ENCODE data around the gene VGLL2.
"Not testable (repeated sequence)": the region's sequence is repeated elsewhere in the genome, so short reads cannot be mapped to it uniquely, and the experiment has no call there.

VGLL2 gene, protein sequence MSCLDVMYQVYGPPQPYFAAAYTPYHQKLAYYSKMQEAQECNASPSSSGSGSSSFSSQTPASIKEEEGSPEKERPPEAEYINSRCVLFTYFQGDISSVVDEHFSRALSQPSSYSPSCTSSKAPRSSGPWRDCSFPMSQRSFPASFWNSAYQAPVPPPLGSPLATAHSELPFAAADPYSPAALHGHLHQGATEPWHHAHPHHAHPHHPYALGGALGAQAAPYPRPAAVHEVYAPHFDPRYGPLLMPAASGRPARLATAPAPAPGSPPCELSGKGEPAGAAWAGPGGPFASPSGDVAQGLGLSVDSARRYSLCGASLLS

DNA sequence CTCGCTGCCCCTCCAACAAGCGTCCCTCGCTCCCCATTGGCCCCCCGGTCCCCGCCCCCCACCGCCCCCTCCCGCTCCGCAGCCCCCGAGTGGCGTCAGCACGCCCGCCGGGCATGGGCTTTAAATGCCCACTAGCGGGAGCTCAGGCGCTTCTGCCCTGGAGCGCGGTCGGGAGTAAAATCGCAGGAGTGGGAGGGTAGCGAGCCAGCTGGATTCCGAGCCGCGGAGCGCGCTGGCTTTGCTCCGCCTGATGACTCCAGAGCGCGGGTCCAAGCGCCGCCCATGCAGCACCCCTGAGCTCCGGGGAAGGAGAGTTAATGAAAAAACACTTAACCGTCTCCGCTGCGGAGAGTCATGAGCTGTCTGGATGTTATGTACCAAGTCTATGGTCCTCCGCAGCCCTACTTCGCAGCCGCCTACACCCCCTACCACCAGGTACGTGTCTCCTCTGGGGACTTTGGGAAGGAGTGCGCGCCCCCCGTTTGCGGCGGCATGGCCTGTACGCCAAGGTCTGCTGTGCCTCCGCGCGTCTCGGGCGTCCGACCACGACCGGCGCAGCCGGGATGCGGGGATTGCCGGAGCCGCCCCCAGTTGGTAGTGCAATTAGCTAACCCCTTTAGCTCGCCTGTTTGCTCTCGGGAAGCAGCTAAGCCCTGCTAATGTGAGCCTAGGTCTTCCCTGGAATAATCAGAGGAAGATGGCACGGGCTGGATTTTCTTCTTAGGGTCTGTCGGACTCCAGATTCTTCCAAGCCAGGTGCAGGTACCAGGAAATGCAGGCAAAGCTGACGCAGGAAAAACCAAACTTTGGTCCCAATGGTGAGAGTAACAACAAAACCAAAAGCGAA is at the start of gene VGLL2:
Gene VGLL2, plus strand, starts transcription at position 149 of the 847 bp plus-strand sequence. Its CDS starts 206 bp downstream, at position 355.
- no peak for DNase-seq

DNA sequence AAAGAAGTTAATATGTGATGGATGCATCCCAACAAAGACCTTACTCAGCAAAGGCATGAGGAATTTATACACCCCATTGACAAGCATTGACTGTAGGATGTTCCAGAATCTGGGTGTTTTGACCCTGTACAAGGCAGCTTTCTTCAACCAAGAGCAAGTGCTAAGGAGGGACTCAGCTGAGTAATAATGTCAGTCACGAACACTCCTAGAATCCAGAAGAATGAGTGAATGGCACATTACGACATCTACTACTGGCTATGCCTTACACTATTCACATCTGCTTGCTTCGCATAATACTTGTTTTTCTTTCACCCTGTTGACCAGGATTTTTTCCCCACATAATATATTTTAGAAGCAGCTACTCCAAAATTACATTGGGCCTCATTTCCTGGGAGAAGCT is 42.5 kb upstream of the VGLL2 start:
- no peak for DNase-seq

DNA sequence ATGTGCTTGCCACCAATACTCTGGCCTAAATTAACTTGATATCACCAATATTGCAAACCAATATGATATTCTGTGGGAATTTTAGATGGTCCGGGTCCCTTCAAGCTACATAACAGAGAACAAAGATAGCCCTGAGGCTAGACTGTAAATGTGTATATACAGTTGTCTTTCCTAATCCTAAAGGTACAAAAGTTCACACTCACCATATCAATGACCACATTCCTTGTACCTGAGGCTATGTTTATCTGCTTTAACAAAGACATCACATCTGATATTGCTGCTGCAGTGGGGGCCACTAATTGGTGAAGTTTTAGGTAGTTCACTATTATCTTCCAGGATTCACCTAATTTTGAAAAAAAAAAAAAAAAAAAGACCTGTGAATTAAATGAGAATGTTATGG is 38.6 kb upstream of the VGLL2 start:
- DNase-seq, result no peak

DNA sequence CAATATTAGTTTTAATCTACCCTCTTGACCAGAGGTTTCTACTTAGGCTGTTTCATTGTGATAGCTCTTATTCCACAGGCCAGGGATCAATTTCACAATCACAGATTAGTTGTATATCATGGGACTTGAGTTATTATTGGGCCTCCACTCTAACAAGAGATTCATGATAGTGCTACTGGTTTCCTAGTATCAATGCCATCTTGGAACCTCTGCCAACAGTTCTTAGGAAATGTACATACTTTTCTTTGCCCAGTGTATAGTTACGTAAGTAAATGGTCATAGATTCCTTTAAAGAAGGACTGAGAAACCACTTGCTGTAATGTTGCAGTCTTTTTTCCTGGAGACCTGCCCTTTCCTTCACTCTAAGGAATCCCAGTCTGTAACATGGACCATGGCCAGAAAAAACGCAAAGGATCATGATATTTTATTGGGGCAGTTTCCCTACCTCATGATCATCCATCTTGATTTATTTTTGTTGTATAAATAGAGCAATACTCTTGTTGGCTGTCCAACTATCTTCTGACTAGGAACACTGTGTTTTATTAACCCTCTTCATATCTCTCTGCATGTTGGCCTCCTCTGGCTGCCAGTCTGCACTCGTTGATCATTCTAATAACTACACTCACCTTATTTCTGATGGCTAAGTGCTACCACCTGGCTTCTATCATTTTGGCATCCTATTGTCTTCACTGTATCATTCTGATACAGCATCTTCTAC is 38.0 kb upstream of the VGLL2 start:
- DNase-seq, result no peak

- no peak for DNase-seq
These were observed 37.2 kb upstream of the VGLL2 start for GRCh38 chr6:117228202-117228601.

DNA sequence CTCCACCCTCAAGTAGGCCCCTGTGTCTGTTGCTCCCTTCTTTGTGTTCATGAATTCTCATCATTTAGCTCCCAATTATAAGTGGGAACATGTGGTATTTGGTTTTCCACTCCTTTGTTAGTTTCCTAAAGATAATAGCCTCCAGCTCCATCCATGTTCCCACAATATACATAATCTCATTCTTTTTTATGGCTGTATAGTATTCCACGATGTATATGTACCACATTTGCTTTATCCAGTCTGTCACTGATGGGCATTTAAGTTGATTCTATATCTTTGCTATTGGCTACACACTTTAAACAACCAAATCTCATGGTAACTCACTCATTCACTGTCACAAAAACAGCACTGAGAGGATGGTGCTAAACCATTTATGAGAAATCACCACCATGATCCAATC is 35.5 kb upstream of the VGLL2 start:
- no peak for DNase-seq

- no peak for DNase-seq
These were observed 33.9 kb upstream of the VGLL2 start for GRCh38 chr6:117231466-117231865.

DNA sequence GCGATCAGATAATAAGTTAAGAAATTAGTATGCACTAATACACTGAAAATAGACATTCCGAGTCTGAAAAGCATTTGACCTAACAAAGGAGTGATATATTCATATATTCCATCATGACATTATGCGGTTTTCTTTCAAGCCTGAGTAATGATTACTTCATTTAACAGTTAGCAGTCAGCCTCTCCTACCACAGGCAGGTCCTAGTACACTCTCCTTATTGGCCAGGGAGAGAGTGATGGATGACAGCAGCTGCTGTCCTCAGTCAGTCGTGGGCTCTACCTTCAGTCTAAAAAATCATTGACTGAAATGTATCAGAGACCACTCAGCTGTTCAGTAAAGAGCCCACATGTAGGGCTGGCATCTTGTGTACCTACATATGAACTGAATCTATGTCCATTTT is 33.2 kb upstream of the VGLL2 start:
- DNase-seq, result no peak

DNA sequence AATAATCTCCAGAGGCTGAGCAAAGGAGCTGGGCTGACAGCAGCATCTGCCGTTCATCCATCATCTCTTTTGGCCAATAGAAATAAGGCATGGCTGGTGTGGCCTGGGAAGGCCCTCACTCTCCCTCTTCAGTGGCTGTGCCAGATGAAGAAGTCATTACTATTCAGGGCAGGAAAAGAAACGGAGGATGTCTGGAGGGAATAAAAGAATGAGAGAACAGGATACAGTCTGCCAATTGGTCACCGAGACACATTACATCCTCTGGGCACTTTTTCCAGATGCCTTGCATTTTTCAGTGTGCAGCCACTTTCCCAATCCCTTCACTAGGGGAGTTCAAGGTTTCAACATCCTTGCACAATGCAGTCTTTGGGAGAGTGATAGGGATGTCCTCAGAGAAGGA is 32.2 kb upstream of the VGLL2 start:
- DNase-seq, result no peak

DNA sequence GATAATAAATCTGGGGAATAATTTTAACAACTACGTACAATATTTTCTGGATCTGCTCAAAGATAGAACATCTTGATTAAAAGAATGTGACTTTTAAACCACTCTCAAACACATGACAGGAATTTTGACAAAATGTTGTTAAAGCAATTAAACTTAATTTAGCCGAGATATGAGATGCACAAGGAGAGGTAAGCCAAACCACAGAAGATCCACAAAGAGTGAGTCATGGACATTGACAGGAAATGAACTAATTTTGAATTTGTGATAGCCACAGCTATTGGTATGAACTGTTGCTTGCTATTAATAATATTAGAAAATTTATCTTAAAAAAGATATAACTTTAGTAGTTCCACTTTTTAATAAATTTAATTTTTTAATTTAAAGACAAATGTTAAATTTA is 27.8 kb upstream of the VGLL2 start:
- no peak for DNase-seq

GRCh38 chr6:117244571-117244970 is 20.8 kb upstream of the VGLL2 start:
- not testable (repeated sequence) for DNase-seq

GRCh38 chr6:117244979-117245378 is 20.4 kb upstream of the VGLL2 start:
- DNase-seq, result not testable (repeated sequence)

DNA sequence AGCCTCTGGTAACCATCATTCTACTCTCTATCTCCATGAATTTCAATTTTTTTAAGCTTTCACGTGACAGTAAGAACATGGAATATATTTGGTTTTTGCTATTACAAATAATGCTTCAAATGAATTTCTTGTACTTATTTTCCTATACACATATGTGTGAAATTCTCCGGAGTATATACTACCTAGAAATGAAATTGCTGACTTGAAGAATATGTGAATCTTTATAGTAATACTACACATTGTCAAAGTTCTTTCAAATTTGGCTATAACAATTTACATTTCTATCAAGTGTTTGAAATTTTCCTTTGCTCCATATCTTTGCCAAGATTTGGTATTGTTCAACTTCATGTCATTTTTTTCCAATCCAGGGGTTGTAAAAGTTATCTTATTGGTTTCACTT is 11.6 kb upstream of the VGLL2 start:
- no peak for DNase-seq

DNA sequence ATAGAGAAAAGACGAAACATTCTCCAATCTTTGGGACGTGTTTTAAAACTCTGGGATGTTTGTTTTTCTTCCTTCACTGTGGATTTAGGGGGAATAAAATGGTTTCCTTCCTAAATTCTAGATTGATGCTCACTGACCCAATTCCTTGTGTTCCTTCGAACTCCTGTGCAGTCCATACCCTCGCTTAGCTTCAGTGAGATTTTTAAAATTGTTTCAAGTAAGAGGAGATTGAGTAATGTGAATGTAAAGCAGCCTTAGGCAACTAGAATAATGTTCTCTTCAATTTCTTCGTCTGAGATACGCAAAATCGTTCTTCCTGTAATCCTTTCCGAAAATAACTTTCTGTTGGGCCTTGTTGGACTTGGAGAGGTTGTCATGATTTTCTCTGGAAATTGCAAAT is 2.6 kb upstream of the VGLL2 start:
- no peak for DNase-seq

DNA sequence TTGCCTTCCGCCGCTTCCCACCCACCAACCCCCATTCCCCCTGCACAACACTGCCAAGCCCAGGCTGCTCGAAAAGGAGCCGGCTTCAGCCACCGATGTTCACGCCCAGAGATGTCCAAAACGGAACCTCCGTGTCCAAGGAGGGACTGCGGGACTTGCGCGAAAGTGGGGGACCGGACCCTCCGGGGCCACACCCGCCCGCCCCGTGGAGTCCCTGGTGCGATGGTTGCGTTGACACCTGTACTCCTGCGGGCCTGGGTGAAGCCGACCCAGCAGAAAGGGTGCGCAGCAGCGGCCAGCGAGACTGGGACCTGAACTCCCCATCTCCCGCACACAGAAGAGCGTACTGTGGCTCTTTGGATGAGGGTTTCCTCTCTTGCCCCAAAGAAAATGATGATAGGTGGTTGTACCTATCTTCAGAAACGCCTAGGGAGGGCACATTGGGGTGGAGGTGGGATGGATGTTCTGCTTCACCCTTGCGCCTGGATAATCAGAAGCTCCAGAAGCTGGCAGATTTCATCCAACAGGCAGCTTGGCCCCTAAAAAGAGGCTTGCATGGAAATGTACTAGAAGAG is 1.9 kb upstream of the VGLL2 start:
- no peak for DNase-seq

GRCh38 chr6:117264369-117264691 is 1.0 kb upstream of the VGLL2 start:
- DNase-seq, result no peak

GRCh38 chr6:117264692-117265409 is 507 bp upstream of the VGLL2 start:
- no peak for DNase-seq

- DNase-seq, result no peak
These were observed 1.1 kb downstream of the VGLL2 start for GRCh38 chr6:117266257-117267053.

- no peak for DNase-seq
These were observed 1.6 kb downstream of the VGLL2 start for GRCh38 chr6:117267054-117267347.

DNA sequence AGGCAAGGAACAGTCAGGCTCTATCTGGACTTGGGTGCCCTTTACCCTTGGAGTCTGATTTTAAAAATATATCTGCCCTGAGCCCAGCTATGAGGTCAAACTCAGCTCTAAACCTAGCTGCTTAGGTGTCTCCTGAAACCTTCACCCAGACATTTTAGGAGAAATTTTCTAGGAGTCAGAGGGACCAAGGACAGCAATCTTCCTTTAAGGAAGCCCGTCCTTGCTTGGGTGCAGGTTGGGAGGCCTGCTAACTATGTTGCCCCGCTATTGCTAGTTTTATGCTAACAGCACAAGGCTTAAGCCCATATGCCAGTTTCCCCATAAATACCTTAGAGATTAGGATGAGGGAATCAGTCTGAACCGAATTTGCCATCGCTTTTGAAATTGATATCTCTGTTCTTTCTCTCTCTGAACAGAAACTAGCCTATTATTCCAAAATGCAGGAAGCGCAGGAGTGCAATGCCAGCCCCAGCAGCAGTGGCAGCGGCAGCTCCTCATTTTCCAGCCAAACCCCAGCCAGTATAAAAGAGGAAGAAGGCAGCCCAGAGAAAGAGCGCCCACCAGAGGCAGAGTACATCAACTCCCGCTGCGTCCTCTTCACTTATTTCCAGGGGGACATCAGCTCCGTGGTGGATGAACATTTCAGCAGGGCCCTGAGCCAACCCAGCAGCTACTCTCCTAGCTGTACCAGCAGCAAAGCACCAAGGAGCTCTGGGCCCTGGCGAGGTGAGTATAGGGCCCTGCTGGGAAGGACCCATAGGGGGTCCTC is 2.6 kb downstream of the VGLL2 start:
- no peak for DNase-seq

GRCh38 chr6:117268924-117269323 is 3.6 kb downstream of the VGLL2 start:
- DNase-seq, result no peak

Measured in stimulated activated naive CD4-positive, alpha-beta T cell treated with Interleukin-2 at 50 U/mL for 16 hours (primary cell).